ENCODE data around the gene ITGB2.
"Not testable (repeated sequence)": the region's sequence is repeated elsewhere in the genome, so short reads cannot be mapped to it uniquely, and the experiment has no call there.

ITGB2 gene

DNA sequence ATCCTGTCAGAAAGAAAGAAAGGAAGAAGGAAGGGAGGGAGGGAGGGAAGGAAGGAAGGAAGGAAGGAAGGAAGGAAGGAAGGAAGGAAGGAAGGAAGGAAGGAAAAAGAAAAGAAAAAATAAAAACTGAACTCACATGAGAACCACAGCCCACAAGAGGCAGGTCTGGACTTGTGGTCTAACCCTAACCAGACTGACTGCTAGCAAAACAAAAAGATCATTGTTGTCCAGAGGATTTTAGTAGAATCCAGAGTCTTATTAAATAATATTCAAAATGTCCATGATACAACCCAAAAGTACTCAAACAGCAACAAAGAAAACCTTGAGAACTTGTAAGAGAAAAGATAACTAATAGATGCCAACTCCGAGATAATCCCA is 4.7 kb upstream of the ITGB2 start:
- no peak for DNase-seq

DNA sequence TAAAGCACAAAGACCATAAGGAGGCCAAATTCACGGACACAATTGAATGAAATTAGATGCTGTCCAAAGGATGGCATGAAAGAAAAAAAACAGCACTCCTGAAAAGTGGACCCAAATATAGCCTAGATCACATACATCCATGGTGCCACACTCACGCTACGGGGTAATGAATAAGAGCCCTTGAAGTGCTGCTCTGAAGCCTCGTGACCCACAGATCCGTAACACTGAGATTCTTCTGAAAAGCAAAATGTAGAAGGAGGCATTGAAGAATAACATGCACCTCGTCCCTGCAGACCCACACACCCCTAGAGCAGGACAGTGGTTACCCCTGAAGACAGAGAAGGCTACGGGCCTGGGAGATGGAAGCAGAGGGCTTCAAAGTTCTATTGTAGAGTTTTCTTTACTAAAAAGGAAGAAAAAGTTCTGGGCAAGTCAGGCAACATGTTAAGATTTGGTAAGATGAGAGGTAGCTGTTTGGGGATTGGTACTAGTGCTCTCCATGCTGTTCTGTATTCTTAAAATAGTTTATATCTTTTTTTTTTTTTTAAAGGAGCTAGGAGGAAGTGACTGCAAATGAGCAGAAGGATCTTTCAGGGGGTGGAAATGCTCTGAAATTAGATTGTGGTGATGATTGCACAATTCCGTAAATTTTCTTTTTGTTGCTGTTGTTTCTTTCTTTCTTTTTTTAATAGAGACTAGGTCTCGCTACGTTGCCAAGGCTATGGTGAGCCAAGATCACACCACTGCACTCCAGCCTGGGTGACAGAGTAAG is 4.1 kb upstream of the ITGB2 start:
- no peak for DNase-seq

DNA sequence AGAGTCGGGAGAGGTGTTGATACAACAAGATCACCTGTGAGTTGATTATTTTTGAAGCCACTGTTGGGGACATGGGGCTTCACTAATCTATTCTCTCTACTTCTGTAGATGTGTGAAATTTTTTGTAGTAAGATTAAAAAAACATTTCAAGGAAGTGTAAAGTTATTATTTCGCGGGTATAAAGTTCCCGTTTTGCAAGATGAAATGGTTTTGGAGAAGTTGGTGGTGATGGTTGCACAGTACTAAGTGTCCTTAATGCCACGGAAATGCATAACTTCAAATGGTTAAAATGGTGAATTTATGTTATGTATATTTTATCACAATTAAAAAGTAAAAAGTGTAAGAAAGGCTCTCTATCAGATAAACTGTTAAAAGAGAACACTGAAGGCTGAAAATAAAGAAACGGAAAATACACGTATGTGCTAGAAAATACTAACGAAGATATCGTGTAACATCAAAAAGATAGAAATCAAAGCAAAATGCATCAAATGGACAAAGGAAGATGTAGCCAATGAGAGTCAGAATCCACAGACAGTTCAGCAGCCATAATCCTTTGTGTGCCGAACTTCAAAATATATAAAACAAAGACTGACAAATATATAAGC is 2.9 kb upstream of the ITGB2 start:
- DNase-seq, result no peak

GRCh38 chr21:44921928-44922327 is 1.2 kb upstream of the ITGB2 start:
- no peak for DNase-seq

DNA sequence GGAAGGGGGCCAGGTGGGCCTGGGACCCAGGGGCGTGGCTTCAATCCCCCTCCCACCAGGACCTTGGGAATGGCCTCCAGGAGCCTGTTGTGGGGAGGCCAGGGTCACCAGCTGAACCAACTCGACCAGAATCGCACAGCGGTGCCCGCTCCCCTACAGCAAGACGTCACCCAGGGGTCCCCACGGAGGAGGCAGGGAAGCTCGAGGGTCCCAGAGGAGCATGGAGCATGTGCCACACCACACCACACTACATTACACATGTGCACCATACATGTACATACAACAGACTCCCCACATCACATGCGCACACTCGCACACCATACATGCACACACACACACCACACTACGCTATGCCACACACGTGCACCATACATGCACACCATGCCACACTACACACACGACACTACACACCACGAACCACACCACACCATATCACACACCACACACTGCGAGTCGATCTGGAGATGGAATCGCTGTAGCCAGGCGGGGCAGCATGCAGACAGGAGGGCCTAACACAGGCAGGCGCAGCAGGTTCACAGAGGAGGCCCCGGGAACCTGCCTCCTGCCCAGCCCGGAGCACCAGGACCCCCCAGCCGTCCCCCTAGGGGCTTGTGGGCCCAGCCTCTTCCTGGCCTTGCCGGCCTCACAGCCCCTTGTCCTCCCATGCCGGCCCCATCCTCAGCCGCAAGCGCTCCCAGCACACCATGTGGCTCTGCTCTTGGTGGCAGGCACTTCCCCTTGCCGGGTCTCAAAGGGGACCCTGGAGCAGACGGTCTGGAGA is 596 bp downstream of the ITGB2 start:
- no peak for DNase-seq

- no peak for DNase-seq
Measured at GRCh38 chr21:44919111-44919912, 1.4 kb downstream of the ITGB2 start.

GRCh38 chr21:44918581-44919033 is 2.1 kb downstream of the ITGB2 start:
- no peak for DNase-seq

GRCh38 chr21:44918107-44918470 is 2.6 kb downstream of the ITGB2 start:
- DNase-seq, result no peak

GRCh38 chr21:44917446-44918106 is 3.1 kb downstream of the ITGB2 start:
- no peak for DNase-seq

GRCh38 chr21:44916965-44917364 is 3.7 kb downstream of the ITGB2 start:
- DNase-seq, result no peak

- no peak for DNase-seq
Measured at GRCh38 chr21:44914176-44914874, 6.4 kb downstream of the ITGB2 start.

DNA sequence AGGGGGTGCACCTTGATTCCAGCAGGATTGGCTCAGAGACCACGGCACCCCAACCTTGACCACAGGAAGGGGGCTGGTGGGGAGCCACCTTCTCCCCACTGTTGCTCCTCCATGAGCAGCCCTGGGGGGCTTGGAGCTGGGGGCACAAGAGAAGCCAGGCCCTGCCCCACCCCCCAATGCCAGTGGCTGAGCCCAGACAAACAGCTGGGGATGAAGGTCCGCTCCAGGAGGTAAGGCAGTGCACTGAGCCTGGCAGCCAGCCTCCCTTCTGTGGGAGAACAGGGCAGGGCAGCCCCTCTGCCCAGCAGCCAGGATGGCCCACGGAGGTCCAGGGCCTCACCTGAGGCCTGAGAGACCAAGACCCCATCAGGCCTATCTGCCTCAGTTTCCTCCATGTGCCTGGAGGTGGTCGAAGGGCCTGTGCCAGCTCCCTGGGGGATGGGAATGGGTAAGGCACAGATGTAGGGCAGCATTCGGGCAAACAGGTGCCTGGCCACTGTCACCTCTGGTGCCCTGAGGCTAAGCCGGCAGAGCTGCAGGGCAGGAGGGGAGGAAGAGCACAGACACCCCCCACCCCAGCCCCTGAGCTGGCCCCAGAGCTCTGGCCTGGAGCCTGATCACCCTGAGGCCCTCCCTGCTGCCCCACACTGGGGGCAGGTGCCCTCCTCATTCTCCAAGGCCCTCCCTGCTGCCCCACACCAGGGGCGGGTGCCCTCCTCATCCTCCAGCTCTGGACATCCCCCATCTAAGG is 7.1 kb downstream of the ITGB2 start:
- no peak for DNase-seq

GRCh38 chr21:44912506-44913412 is 7.9 kb downstream of the ITGB2 start:
- DNase-seq, result not testable (repeated sequence)

GRCh38 chr21:44912158-44912473 is 8.6 kb downstream of the ITGB2 start:
- DNase-seq, result no peak

DNA sequence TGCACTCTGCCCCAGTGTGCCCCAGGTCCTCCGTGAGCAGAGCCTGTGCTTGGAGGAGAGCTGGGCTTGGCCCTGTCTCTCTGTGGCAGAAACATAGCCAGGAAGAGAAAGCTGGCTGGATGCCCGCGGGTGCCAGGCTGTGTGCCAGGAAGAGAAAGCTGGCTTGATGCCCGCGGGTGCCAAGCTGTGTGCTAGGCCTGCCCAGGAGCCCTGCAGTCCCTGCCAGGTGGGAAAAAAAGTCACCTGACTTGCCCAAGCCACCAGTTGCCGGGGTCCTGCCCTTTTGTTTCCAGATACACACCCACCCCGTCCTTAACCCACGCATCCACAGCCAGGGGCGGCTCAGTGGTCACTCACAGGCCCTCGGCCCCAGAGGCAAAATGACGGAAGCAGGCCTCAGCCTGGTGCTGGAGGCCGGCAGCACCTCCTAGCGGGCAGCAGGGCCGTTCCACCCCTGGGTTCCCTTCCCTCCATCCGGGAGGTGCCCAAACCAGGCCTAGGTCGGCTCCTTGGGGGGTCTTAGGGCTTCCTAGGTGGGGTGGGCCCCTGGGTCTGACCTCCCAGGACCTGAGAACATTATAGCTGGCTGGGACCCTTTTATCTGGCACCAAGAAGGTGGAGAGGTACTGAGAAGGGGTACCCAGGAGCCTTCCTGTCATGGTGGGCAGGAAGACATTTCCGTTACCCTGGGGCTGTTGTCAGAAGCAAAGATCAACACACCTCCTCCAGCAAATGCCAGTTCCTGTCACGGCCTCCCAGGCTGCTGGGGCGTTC is 9.1 kb downstream of the ITGB2 start:
- no peak for DNase-seq

GRCh38 chr21:44911068-44911383 is 9.7 kb downstream of the ITGB2 start:
- DNase-seq, result no peak

- no peak for DNase-seq
Measured at GRCh38 chr21:44910229-44911067, 10.3 kb downstream of the ITGB2 start.

DNA sequence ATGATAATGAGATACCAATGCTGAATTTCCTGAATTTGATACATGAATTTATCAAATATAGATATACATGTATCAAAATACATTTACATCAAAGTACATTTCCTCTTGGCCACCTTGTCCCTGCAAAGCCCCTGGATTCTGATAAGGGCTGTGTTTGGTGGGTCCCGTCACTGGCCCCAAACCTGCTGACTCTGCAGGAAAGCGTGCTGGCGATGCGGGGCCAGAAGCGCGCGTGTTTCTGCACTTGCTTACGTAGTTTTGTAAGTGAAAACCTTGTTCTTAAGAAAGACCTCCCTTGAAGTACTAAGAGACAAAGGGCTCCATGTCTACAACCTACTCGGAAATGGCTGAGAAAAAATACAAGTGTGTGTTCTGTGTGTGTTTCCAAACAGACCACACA is 11.0 kb downstream of the ITGB2 start:
- no peak for DNase-seq

- DNase-seq, result no peak
Measured at GRCh38 chr21:44908908-44909307, 11.8 kb downstream of the ITGB2 start.

All from NCI-H526 (cell line).